ENCODE measurements around the gene CLTC.
A peak's percentile ranks its signal among the peaks of the same experiment; 100 is the strongest.

CLTC gene

GRCh38 chr17:59688008-59688407 is 68.3 kb downstream of the CLTC start:
- no peak for DNase-seq

GRCh38 chr17:59688496-59688895 is 68.8 kb downstream of the CLTC start:
- DNase-seq = no peak

GRCh38 chr17:59693582-59693981 is 73.9 kb downstream of the CLTC start:
- no peak for DNase-seq

GRCh38 chr17:59694344-59694743 is 74.6 kb downstream of the CLTC start:
- no peak for DNase-seq

- no peak for DNase-seq
These were observed 76.4 kb downstream of the CLTC start for GRCh38 chr17:59695945-59696681.

GRCh38 chr17:59696682-59697277 is 77.1 kb downstream of the CLTC start:
- DNase-seq = no peak

- DNase-seq = no peak
These were observed 78.4 kb downstream of the CLTC start for GRCh38 chr17:59698143-59698542.

GRCh38 chr17:59699218-59699617 is 79.5 kb downstream of the CLTC start:
- DNase-seq = no peak

- DNase-seq = no peak
These were observed 80.1 kb downstream of the CLTC start for GRCh38 chr17:59699786-59700185.

GRCh38 chr17:59702304-59702703 is 82.6 kb downstream of the CLTC start:
- no peak for DNase-seq

- peak; percentile 95 for DNase-seq
These were observed 87.7 kb downstream of the CLTC start, which contains the start of the genes PTRH2 and VMP1 for GRCh38 chr17:59707149-59707970. Gene PTRH2, minus strand, starts transcription at chr17:59707430. Its CDS starts 9,452 bp downstream, at chr17:59697978. Gene VMP1, plus strand, starts transcription at chr17:59707654. Its CDS starts 23,793 bp downstream, at chr17:59731447.

GRCh38 chr17:59707971-59708430 is 88.3 kb downstream of the CLTC start:
- no peak for DNase-seq

- DNase-seq = no peak
These were observed 92.2 kb downstream of the CLTC start for GRCh38 chr17:59711936-59712335.

GRCh38 chr17:59712862-59713261 is 93.2 kb downstream of the CLTC start:
- DNase-seq = no peak

GRCh38 chr17:59714255-59714654 is 94.6 kb downstream of the CLTC start:
- DNase-seq = no peak

GRCh38 chr17:59716427-59716826 is 96.7 kb downstream of the CLTC start:
- DNase-seq = no peak

- no peak for DNase-seq
These were observed 99.8 kb downstream of the CLTC start for GRCh38 chr17:59719526-59719925.

- no peak for DNase-seq
These were observed 102.9 kb downstream of the CLTC start for GRCh38 chr17:59722623-59723022.

- DNase-seq = no peak
These were observed 103.3 kb downstream of the CLTC start for GRCh38 chr17:59723041-59723440.

- DNase-seq = no peak
These were observed 103.9 kb downstream of the CLTC start for GRCh38 chr17:59723607-59724006.

- no peak for DNase-seq
These were observed 106.0 kb downstream of the CLTC start for GRCh38 chr17:59725691-59726090.

- no peak for DNase-seq
These were observed 108.3 kb downstream of the CLTC start for GRCh38 chr17:59727817-59728533.

All from KG1 (cell line).